ENCODE results near the gene TMEM139. TPM values are rescaled to one million over a fixed set of nuclear protein-coding genes. Genes with fewer than 3 reads are reported as not detected.

Gene TMEM139
- total RNA-seq, 2 donors from 2014 or later = 18.4 to 27.2 TPM

GRCh38 chr7:143244321-143244720 lies 40.4 kb upstream of the TMEM139 start:
- Histone ChIP-seq H3K4me1 (peaks cover 11% of the 10 kb centered on the region), H3K27me3 (no peaks in the 10 kb centered on the region), H3K4me3 (no peak overlapping the region), H3K27ac (peak overlapping the region; percentile 64), H3K9me3 (no peaks in the 10 kb centered on the region), H3K9ac (ENCODE audit: low read depth in 2 of 2, low read length in 2 of 2) (peak overlapping the region in 1 of 2 donors; percentile 64), H3K36me3 (no peaks in the 10 kb centered on the region)
- no peak for DNase-seq
- intact Hi-C loops (cut with DNase I) = loop anchor here (5.0 kb wide), 1 partner anchor 173 kb away; no protein-coding TSS in a partner anchor
- TF ChIP-seq, protein P1, sequence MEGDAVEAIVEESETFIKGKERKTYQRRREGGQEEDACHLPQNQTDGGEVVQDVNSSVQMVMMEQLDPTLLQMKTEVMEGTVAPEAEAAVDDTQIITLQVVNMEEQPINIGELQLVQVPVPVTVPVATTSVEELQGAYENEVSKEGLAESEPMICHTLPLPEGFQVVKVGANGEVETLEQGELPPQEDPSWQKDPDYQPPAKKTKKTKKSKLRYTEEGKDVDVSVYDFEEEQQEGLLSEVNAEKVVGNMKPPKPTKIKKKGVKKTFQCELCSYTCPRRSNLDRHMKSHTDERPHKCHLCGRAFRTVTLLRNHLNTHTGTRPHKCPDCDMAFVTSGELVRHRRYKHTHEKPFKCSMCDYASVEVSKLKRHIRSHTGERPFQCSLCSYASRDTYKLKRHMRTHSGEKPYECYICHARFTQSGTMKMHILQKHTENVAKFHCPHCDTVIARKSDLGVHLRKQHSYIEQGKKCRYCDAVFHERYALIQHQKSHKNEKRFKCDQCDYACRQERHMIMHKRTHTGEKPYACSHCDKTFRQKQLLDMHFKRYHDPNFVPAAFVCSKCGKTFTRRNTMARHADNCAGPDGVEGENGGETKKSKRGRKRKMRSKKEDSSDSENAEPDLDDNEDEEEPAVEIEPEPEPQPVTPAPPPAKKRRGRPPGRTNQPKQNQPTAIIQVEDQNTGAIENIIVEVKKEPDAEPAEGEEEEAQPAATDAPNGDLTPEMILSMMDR (IDR thresholded peaks at IDR 0.05) = no peak

DNA sequence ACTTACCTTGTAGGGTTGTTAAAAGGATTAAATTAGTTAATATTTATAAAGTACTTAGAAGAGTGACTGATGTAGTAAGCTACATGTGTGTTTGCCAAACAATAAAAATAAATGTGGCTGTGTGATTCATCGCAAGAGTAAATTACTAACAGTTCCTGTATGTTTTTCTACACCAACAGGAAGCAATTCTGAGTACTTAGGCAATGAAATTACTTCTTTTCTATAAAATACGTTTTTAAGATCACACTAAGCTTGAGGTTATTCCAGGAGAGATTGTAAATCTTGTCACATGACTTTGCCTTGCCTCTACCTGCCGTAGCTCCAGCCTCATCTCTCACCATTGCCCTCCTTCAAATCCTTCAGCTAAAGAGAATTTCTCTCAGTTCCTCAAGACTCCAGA lies 39.6 kb upstream of the TMEM139 start:
- intact Hi-C loops (cut with DNase I) = no loop called here
- no peaks in the 10 kb centered on the region for H3K27me3 ChIP-seq
- TF ChIP-seq, protein P1 (IDR thresholded peaks at IDR 0.05) = no peak
- DNase-seq = no peak
- H3K4me3 ChIP-seq = no peak overlapping the region
- no peaks in the 10 kb centered on the region for H3K36me3 ChIP-seq
- no peak overlapping the region for H3K9ac ChIP-seq (ENCODE audit: low read depth in 2 of 2, low read length in 2 of 2)
- peaks cover 11% of the 10 kb centered on the region for H3K4me1 ChIP-seq
- H3K27ac ChIP-seq = peak overlapping the region; percentile 55
- H3K9me3 ChIP-seq = no peaks in the 10 kb centered on the region

GRCh38 chr7:143247372-143247771 lies 37.4 kb upstream of the TMEM139 start:
- H3K4me1 ChIP-seq = peaks cover 11% of the 10 kb centered on the region
- intact Hi-C loops (cut with DNase I) = no loop called here
- no peaks in the 10 kb centered on the region for H3K27me3 ChIP-seq

GRCh38 chr7:143248761-143249354 lies 35.9 kb upstream of the TMEM139 start:
- no peak overlapping the region for H3K27ac ChIP-seq
- H3K4me3 ChIP-seq = no peak overlapping the region
- no peaks in the 10 kb centered on the region for H3K36me3 ChIP-seq
- H3K27me3 ChIP-seq = no peaks in the 10 kb centered on the region
- intact Hi-C loops (cut with DNase I) = no loop called here
- no peaks in the 10 kb centered on the region for H3K9me3 ChIP-seq
- no peak overlapping the region for H3K9ac ChIP-seq (ENCODE audit: low read depth in 2 of 2, low read length in 2 of 2)
- peaks cover 11% of the 10 kb centered on the region for H3K4me1 ChIP-seq
- DNase-seq = peak; percentile 59
- TF ChIP-seq, protein P1 (IDR thresholded peaks at IDR 0.05) = no peak

More at GRCh38 chr7:143247372-143247771, 37.4 kb upstream of the TMEM139 start:
- H3K27ac ChIP-seq = no peak overlapping the region
- H3K9me3 ChIP-seq = no peaks in the 10 kb centered on the region
- H3K36me3 ChIP-seq = no peaks in the 10 kb centered on the region
- no peak overlapping the region for H3K9ac ChIP-seq (ENCODE audit: low read depth in 2 of 2, low read length in 2 of 2)
- DNase-seq = no peak
- TF ChIP-seq, protein P1 (IDR thresholded peaks at IDR 0.05) = no peak
- H3K4me3 ChIP-seq = no peak overlapping the region

GRCh38 chr7:143250199-143250598 lies 34.6 kb upstream of the TMEM139 start:
- no peak overlapping the region for H3K4me3 ChIP-seq
- H3K27ac ChIP-seq = no peak overlapping the region
- no peaks in the 10 kb centered on the region for H3K9me3 ChIP-seq
- DNase-seq = no peak
- no peaks in the 10 kb centered on the region for H3K27me3 ChIP-seq
- no peak overlapping the region for H3K9ac ChIP-seq (ENCODE audit: low read depth in 2 of 2, low read length in 2 of 2)
- intact Hi-C loops (cut with DNase I) = no loop called here
- H3K36me3 ChIP-seq = no peaks in the 10 kb centered on the region
- TF ChIP-seq, protein P1 (IDR thresholded peaks at IDR 0.05) = no peak
- peaks cover 4% of the 10 kb centered on the region for H3K4me1 ChIP-seq

All from colonic mucosa (tissue), 4 donors.